Measurements from ENCODE around the gene ARHGEF4.

ARHGEF4 gene

GRCh38 chr2:130834931-130835765 lies 1.6 kb upstream of the ARHGEF4 start:
- peak; percentile 76 for DNase-seq (ENCODE audit: insufficient read length, low spot score)
- no peak for FAIRE-seq
- TF ChIP-seq CTCF (IDR thresholded peaks at IDR 0.05; ENCODE audit: insufficient read depth, missing control alignments), result no peak

- FAIRE-seq (no peak), DNase-seq (ENCODE audit: insufficient read length, low spot score) (no peak)
- TF ChIP-seq CTCF (IDR thresholded peaks at IDR 0.05; ENCODE audit: insufficient read depth, missing control alignments), result no peak
These were observed 1.0 kb upstream of the ARHGEF4 start for GRCh38 chr2:130835766-130836015.

GRCh38 chr2:130837175-130837810 lies 579 bp downstream of the ARHGEF4 start:
- DNase-seq (ENCODE audit: insufficient read length, low spot score) (no peak), FAIRE-seq (no peak)
- TF ChIP-seq CTCF (IDR thresholded peaks at IDR 0.05; ENCODE audit: insufficient read depth, missing control alignments), result no peak

- DNase-seq (ENCODE audit: insufficient read length, low spot score), result no peak
- no peak for TF ChIP-seq CTCF (IDR thresholded peaks at IDR 0.05; ENCODE audit: insufficient read depth, missing control alignments)
- FAIRE-seq, result no peak
These were observed 1.3 kb downstream of the ARHGEF4 start for GRCh38 chr2:130837811-130838565.

GRCh38 chr2:130839011-130839780 lies 2.5 kb downstream of the ARHGEF4 start:
- FAIRE-seq, result no peak
- DNase-seq (ENCODE audit: insufficient read length, low spot score), result no peak
- no peak for TF ChIP-seq CTCF (IDR thresholded peaks at IDR 0.05; ENCODE audit: insufficient read depth, missing control alignments)

GRCh38 chr2:130840506-130840905 lies 3.8 kb downstream of the ARHGEF4 start:
- DNase-seq (ENCODE audit: insufficient read length, low spot score), result no peak
- FAIRE-seq, result no peak
- TF ChIP-seq CTCF (IDR thresholded peaks at IDR 0.05; ENCODE audit: insufficient read depth, missing control alignments), result no peak
